IPS DF 19.7 (cell line): Measurements from ENCODE around the gene S100PBP.
"Not testable (repeated sequence)": the region's sequence is repeated elsewhere in the genome, so short reads cannot be mapped to it uniquely, and the experiment has no call there.

Source experiments
- DNase-seq: peaks from one replicate; pipeline ENCODE4 v3.0.0-alpha.2; 2013; ENCODE audit warnings: low read depth, low spot score

S100PBP gene

GRCh38 chr1:32900371-32900955, 83.0 kb downstream of the S100PBP start:
- no peak for DNase-seq

- DNase-seq: no peak
These were observed 83.7 kb downstream of the S100PBP start, which contains the start of gene TMEM54 for GRCh38 chr1:32900956-32901822. Gene TMEM54, minus strand, starts transcription at chr1:32901389. Its CDS starts 151 bp downstream, at chr1:32901238.

- no peak for DNase-seq
These were observed 84.5 kb downstream of the S100PBP start for GRCh38 chr1:32901823-32902534.

GRCh38 chr1:32902535-32902920, 85.1 kb downstream of the S100PBP start:
- no peak for DNase-seq

GRCh38 chr1:32903991-32904785, 86.7 kb downstream of the S100PBP start:
- DNase-seq: no peak

GRCh38 chr1:32904797-32905196, 87.3 kb downstream of the S100PBP start:
- no peak for DNase-seq

GRCh38 chr1:32905588-32905987, 88.1 kb downstream of the S100PBP start:
- DNase-seq: not testable (repeated sequence)

GRCh38 chr1:32906654-32907053, 89.2 kb downstream of the S100PBP start:
- no peak for DNase-seq

GRCh38 chr1:32907435-32907834, 90.0 kb downstream of the S100PBP start:
- no peak for DNase-seq
